ENCODE results near the gene DPEP3.

The DPEP3 gene

DNA sequence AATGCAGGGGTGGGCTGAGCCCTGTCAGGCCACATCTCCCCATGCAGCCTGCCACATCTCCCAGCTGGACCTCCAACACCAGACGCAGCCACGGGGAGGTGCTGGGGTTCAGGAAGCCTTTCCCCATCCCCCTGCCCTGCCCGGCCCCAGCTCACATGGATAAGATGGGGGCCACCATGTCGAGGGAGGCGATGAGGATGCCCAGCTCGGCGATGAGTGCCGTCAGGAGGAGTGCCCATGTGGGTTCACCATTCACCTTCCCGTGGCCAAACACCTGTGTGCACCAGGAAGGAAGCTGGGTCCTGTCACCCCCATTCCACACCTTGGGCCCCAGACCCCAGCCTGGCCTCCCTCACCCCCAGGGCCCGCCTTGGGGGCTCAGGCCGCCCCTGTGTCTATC is 30.7 kb downstream of the DPEP3 start:
- H3K4me3 ChIP-seq (ENCODE audit: low read depth, low read length), result no peak overlapping the region
- TF ChIP-seq, protein P1, sequence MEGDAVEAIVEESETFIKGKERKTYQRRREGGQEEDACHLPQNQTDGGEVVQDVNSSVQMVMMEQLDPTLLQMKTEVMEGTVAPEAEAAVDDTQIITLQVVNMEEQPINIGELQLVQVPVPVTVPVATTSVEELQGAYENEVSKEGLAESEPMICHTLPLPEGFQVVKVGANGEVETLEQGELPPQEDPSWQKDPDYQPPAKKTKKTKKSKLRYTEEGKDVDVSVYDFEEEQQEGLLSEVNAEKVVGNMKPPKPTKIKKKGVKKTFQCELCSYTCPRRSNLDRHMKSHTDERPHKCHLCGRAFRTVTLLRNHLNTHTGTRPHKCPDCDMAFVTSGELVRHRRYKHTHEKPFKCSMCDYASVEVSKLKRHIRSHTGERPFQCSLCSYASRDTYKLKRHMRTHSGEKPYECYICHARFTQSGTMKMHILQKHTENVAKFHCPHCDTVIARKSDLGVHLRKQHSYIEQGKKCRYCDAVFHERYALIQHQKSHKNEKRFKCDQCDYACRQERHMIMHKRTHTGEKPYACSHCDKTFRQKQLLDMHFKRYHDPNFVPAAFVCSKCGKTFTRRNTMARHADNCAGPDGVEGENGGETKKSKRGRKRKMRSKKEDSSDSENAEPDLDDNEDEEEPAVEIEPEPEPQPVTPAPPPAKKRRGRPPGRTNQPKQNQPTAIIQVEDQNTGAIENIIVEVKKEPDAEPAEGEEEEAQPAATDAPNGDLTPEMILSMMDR (conservative IDR thresholded peaks at IDR 0.05; ENCODE audit: low read depth, low read length), result no peak

DNA sequence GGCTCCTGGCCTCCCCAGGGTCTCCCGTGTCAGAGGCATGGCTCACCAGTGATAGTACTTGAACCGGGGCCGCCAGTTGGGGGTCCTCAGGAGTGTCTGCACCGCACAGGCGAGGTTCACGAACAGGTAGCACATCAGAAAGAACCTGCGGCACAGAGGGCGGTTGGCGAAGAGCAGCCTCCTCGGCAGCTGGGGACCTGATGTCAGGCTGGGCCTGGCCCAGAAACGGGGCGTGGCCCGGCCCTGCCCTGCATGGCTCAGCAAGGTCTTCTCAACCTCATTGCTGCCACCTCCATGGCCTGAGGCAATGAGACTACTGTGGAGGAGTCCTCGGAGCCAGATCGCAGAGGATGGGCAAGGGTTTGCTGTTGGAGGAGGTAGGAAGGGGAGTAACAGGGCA is 32.3 kb downstream of the DPEP3 start:
- TF ChIP-seq, protein P1 (conservative IDR thresholded peaks at IDR 0.05; ENCODE audit: low read depth, low read length), result no peak
- DNase-seq (ENCODE audit: low read depth), result no peak

More for the DNA sequence above, 30.7 kb downstream of the DPEP3 start:
- no peak for DNase-seq (ENCODE audit: low read depth)

GRCh38 chr16:67946966-67947558 is 33.2 kb downstream of the DPEP3 start:
- TF ChIP-seq, protein P1 (conservative IDR thresholded peaks at IDR 0.05; ENCODE audit: low read depth, low read length), result no peak
- no peak overlapping the region for H3K4me3 ChIP-seq (ENCODE audit: low read depth, low read length)
- no peak for DNase-seq (ENCODE audit: low read depth)

More for the DNA sequence above, 32.3 kb downstream of the DPEP3 start:
- H3K4me3 ChIP-seq (ENCODE audit: low read depth, low read length), result no peak overlapping the region

DNA sequence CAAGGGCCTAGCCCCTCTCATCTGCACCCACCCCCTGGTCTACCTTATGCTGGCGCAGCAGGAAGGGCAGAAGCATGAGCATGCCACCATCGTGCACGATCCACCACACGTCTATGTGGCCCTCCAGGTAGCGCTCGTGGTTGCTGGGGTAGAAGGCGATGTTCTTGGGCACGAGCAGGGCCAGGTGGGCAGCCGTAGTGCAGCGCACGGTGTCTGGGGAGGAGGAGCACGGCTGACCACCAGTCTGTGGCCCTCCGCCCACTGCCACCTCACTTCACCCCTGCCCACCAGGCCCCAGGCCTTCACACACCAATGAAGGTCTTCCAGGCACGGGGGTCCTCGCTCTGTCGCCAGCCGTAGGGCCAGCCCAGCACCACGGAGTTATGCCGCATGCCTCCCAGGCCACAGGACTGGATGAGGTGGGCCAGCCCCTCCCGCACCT is 34.1 kb downstream of the DPEP3 start:
- H3K4me3 ChIP-seq (ENCODE audit: low read depth, low read length), result no peak overlapping the region
- no peak for DNase-seq (ENCODE audit: low read depth)
- TF ChIP-seq, protein P1 (conservative IDR thresholded peaks at IDR 0.05; ENCODE audit: low read depth, low read length), result no peak

DNA sequence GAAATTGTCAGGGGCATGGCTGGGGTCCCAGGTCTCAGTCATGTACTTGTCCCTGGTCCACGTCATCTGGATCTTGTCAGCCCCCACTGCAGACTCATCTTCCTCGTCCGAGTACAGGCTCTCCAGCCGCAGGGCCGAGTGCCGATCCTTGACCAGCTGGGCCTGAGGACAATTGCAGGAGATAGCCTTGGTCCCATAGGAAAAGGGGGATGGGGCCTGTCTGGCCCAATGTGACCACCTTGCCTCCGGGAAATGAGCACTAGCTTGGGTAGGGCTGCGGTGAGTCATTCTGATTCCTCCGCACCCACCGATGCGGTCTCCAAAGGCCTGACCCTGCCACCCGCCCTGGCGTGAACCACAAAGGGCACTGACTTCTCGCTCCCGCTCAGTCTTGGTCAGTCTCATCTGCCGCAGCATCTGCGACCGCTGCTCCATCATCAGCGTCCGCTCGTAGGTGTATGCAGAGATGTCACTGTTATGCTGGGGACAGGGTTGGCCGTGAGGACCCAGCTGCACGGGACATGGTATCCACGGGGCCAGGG is 34.8 kb downstream of the DPEP3 start:
- H3K4me3 ChIP-seq (ENCODE audit: low read depth, low read length), result no peak overlapping the region
- DNase-seq (ENCODE audit: low read depth), result no peak
- TF ChIP-seq, protein P1 (conservative IDR thresholded peaks at IDR 0.05; ENCODE audit: low read depth, low read length), result no peak

- TF ChIP-seq, protein P1 (conservative IDR thresholded peaks at IDR 0.05; ENCODE audit: low read depth, low read length), result no peak
- H3K4me3 ChIP-seq (ENCODE audit: low read depth, low read length), result no peak overlapping the region
Measured at GRCh38 chr16:67944690-67945391, 35.5 kb downstream of the DPEP3 start.

More at GRCh38 chr16:67944690-67945391, 35.5 kb downstream of the DPEP3 start:
- no peak for DNase-seq (ENCODE audit: low read depth)
